HG03280 (cell line): ENCODE data around the gene TOLLIP.

ENCODE experiments used
- ATAC-seq: cut with Tn5 transposase; IDR thresholded peaks from one replicate; pipeline ENCODE4 v1.9.1; 2021; ENCODE audit warnings: mild to moderate bottlenecking, moderate library complexity; ENCODE audit not compliant: unreplicated experiment

The TOLLIP gene

DNA sequence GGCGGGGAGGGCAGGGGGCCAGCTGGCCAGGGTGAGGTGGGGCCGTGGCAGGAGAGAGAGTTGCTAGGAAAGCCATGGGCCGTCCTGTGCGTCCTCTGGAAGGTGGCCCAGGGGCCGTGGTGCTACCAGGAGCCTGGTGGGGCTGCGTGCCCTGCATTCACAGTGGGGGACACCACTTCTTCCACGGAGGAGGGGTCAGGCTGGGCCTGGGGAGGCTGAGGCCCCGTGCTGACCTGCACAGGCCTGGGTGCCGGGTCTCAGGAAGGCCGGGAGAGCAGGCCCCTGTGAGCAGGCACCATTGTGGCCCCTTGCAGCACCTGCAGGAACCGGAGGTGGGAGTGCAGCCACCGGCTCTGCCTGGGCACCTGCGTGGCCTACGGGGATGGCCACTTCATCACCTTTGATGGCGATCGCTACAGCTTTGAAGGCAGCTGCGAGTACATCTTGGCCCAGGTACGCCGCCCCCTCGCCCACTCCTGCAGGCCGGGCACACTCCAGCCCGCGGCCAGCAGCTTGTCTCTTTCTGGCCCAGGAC is 74.6 kb downstream of the TOLLIP start:
- ATAC-seq = no peak

DNA sequence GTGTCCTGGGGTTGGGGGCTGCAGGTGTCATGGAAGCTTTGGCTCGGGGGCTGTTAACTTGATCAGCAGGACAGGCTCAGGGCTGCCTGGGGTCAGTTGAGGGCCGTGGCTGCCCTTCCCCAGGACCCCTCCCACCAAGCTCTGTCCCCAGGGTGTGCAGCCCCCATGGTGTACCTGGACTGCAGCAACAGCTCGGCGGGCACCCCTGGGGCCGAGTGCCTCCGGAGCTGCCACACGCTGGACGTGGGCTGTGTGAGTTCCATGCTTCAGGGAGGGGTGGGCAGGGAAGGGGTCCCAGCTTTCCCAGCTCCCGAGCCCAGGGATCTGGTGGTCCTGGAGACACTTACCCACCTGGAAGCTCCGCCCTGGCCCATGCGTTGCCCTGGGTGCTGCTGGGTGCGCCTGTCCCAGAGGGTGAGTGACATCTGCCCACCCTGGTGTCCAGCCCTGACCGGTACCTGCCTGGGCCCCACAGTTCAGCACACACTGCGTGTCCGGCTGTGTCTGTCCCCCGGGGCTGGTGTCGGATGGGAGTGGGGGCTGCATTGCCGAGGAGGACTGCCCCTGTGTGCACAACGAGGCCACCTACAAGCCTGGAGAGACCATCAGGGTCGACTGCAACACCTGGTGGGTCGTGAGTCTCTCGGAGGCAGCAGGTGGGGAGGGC is 75.2 kb downstream of the TOLLIP start:
- ATAC-seq = no peak

DNA sequence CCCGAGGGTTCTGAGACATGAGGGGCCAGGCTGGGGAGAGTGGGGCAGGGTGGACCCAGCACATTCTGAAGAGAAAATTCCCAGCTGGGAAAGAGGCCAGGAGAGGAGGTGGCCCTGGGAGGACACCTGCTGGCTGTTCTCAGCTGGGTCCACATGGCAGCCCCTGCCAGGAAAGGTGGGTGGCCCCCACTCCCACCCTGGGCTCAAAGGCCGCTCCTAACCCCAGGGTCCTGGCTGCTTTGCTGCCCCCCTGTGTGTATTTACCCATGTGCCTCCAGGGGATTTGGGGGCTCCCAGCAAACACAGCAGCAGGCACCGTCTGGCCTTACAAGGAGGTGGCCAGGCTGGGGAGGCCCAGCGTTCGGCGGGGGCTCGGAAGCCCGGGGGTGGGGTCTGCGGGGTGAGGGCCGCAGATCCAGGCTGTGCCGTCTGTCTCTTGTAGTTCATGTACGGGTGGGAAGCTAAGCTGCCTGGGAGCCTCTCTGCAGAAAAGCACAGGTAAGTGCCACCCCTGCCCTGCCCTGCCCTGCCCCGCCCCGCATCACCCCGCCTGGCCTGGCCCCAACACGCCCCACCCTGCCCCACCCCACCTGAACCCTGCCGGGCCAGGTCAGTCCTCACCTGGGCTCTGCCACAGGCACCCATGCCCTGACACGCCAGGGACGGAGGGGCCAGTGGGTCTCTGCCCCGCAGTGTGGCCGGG is 75.9 kb downstream of the TOLLIP start:
- ATAC-seq = no peak

DNA sequence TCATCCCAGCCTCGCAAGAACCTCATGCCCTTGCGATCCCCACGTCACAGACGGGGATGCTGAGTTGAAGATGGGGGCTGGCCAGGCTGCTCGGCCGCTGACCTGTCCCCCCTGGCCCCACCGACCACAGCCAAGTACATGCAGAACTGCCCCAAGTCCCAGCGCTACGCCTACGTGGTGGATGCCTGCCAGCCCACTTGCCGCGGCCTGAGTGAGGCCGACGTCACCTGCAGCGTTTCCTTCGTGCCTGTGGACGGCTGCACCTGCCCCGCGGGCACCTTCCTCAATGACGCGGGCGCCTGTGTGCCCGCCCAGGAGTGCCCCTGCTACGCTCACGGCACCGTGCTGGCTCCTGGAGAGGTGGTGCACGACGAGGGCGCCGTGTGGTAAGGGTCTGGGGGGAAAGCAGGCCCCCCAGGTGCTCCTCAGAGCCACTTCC is 76.5 kb downstream of the TOLLIP start:
- ATAC-seq = no peak

DNA sequence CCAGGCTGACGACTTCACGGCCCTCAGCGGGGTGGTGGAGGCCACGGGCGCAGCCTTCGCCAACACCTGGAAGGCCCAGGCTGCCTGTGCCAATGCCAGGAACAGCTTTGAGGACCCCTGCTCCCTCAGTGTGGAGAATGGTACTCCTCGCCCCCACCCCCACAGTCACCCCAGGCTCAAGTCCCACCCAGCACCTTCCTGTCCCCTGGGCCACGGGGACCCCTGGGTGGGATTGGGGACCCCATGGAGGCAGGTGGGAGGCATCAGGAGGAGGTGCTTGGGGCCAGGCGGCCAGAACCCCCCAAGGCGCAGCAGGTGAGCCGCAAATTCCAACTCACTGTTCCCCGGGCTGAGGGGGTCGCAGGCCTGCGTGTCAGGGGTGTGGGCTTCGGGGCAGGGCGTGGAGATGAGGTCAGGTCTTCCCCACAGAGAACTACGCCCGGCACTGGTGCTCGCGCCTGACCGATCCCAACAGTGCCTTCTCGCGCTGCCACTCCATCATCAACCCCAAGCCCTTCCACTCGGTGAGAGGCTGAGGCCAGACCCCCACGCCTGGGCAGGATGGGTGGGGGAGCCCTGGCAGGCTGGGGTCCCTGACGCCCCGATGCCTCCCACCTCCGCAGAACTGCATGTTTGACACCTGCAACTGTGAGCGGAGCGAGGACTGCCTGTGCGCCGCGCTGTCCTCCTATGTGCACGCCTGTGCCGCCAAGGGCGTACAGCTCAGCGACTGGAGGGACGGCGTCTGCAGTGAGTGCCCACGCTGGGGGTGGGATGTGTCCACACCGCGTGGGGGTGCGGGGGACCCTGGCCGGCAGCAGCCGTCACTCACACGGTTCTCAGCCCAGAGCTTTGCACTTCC is 77.2 kb downstream of the TOLLIP start:
- ATAC-seq = no peak

DNA sequence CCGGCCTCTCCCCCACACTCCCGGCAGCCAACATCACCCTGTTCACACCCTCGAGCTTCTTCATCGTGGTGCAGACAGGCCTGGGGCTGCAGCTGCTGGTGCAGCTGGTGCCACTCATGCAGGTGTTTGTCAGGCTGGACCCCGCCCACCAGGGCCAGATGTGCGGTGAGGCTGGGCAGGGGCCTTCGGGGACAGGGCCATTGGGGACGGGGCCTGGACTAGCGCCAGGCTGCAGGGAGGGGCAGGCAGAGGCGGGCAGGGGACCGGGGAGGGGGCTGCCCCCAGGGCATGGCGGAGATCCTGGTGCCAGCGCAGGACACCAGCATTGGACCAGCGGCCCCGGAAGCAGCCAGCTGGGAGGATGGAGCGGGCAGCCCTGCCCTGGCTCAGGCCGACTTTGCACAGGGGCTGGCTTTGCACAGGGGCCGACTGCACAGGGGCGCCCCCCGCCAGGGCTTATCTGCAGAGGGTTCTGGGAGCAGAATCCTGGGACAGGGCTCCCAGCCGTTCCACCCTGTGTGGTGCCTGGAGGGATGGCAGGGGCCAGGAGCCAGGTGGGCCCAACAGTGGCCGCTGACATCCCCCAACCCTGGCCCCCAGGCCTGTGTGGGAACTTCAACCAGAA is 77.9 kb downstream of the TOLLIP start:
- no peak for ATAC-seq

DNA sequence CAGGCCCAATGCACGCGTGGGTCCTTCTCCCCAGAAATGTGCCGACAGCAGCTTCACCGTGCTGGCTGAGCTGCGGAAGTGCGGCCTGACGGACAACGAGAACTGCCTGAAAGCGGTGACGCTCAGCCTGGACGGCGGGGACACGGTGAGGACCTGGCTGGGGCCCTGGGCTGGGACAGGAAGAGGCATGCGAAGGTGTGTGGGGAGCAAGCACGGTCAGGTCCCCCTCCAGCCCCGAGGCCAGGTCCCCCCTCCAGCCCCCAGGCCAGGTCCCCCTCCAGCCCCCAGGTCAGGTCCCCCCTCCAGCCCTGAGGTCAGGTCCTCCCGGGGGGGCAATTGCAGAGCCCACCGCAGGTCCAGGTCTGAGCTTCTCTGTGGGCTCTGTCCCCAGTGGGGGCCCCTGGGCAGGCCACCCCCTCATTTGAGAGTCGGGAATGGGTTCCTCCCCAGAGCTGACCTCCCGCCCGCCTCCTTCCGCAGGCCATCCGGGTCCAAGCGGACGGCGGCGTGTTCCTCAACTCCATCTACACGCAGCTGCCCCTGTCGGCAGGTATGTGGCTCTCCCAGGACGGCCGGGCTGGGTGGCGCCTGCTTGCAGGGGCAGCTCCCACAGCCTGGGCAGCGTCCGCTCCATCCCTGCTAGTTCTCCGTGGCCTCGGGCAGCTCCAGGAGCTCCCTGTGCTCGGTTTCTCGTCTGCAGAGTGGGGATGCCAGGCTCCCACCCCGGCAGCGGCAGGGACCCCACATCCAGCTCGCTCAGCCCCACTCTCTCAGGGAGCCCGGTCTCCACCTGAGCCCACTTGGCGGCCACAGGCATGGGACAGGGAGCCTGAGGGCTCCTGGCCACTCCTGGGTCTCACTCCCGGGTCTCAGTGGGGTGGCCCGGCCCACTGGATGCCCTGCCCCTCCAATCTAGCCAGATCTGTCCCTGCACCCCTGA is 78.7 kb downstream of the TOLLIP start:
- no peak for ATAC-seq

DNA sequence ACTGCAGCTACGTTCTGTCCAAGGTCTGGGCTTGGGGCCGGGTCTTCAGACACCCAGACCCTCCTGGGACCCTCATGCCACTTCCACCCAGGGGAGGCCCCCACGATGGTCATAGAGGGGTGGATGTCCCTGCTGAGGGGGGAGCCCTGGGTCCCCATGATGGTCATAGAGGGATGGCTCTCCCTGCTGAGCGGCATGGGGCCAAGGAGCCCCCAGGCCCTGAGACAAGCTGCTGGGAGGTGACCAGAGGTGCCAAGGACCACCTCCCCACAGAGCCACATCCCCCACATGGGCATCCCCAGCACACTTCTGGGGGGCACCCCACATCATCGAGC is 79.3 kb downstream of the TOLLIP start:
- no peak for ATAC-seq

DNA sequence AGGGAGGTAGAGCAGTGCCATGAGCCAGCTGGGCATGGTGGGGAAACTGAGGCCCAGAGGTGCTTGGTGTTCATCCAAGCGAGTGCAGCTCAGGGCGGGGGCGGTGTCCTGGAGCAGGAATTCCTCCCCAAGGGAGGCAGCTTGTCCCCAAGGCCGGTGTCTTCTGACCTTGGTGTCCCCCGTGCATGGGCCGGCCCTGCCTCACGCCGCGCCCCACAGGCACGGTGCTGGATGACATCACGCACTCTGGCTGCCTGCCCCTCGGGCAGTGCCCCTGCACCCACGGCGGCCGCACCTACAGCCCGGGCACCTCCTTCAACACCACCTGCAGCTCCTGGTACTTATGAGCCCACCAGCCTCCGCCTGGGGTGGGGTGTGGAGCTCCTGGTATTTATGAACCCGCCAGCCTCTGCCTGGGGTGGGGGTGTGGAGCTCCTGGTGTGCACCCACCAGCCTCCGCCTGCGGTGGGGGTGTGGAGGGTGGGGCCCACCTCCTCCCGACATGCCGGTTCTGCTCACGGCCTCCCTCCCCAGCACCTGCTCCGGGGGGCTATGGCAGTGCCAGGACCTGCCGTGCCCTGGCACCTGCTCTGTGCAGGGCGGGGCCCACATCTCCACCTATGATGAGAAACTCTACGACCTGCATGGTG is 79.8 kb downstream of the TOLLIP start:
- ATAC-seq = no peak

DNA sequence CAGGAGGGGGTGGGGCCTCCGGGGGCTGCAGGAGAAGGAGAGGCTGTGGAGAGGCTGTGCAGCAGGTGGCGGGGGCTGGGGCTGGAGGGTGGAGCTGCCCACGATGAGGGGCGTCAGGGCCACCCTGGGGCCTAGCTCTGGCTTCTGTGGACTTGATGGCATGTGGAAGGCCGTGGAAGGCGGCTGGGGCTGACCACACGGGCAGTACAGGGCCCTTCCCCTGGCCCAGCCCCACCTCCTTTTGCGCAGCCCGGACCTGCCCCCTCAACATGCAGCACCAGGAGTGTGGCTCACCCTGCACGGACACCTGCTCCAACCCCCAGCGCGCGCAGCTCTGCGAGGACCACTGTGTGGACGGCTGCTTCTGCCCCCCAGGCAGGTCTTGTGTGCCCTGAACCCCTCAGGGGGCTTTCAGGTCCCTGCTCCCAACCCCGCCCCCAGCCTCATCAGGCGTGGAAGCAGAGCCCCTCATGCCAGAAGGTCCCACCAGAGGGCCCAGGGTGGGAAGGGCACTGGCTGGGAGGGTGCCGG is 80.4 kb downstream of the TOLLIP start:
- ATAC-seq = no peak

DNA sequence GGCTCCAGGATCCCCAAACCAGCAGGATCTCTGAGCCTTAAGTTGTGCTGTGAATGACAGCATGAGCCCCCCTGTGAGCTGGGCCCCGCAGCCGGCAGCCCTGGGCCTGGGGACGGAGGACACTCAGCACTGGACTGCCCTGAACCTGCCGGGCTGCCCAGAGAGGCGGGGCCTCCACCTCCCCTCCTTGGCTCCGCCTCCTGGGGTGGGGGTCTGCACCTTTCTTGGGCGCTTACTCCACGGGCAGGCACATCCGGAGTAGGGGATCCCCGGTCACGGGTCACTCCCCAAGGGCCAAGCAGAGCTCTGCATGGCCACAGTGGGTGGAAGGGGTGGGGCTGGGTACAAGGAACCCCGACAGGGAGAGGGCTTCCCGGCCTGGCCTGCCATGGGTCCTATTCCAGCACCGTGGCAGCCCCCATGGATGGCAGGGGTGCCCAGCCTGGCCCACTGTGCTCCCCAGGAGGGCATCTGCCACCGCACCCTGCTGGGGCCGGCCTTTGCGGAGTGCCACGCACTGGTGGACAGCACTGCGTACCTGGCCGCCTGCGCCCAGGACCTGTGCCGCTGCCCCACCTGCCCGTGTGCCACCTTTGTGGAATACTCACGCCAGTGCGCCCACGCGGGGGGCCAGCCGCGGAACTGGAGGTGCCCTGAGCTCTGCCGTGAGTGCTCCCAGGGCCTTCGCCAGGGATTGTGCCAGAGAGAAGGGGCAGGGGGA is 81.2 kb downstream of the TOLLIP start:
- no peak for ATAC-seq

DNA sequence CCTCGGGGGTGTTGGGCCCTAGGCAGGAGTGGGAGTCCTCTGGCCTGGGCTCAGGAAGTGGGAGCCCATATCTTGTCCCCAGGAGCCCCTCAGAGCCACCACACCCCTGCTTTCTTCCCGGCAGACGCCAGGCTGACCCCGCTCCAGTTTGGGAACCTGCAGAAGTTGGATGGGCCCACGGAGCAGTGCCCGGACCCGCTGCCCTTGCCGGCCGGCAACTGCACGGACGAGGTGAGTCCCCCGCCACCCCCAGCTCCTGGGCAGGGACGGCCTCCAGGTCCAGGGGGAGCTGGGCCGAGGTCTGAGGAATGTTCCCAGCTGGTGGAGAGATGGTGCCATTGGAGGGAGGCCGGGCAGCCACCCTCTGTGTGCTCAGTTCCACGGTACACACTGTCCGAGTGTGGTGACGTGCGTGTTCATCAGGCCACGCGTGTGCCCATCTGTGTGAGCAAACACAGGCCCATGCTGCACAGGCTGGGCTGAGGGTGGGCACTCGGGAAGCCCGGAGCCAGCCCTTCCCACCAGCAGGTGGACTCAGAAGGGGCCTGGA is 81.8 kb downstream of the TOLLIP start:
- ATAC-seq = no peak

DNA sequence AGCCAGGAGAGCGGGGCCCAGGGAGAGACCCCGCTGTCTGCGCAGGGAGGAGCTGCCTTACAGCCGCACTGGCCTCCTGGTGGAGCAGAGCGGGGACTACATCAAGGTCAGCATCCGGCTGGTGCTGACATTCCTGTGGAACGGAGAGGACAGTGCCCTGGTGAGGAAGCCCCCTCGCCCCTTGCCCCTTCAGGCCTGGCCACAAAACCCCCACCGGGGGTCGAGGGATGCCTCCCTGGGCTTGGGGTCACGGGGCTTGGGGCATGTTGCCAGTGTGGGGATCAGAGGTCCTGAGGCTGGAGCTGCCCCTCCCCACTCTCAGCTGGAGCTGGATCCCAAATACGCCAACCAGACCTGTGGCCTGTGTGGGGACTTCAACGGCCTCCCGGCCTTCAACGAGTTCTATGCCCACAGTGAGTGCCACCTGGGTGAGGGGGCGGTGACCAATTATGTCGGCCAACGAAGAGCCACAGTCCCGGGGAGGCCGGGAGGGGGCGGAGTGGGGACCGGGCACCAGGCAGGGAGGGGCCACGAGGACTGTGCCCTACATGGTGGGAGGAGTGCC is 82.4 kb downstream of the TOLLIP start:
- no peak for ATAC-seq

DNA sequence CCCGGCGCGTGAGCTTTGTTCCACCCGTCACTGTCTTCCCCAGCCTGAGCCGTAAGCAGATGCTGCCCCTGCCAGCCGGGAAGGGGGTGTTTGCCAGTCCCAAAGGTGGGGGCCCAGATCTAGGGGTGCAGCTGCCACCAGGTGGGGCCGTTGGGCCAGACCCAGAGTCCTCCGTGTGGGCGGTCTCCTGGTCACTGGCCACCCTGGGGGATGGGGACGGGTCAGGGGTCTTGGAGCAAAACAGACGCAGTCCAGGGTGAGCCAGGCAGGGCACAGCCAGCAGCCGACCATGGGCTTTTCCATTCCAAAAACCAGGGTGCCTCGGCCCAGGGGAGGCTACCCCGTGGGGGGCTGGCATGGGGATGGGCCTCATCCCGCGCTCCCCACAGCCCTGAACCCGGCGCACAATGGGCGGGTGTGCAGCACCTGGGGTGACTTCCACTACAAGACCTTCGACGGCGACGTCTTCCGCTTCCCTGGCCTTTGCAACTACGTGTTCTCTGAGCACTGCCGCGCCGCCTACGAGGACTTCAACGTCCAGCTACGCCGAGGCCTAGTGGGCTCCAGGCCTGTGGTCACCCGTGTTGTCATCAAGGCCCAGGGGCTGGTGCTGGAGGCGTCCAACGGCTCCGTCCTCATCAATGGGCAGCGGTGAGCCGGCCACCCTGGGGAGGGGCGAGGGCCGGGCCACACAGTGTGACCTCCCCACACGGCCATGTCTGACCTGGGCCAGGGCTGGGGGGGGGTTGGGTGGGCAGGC is 83.0 kb downstream of the TOLLIP start:
- ATAC-seq = no peak

DNA sequence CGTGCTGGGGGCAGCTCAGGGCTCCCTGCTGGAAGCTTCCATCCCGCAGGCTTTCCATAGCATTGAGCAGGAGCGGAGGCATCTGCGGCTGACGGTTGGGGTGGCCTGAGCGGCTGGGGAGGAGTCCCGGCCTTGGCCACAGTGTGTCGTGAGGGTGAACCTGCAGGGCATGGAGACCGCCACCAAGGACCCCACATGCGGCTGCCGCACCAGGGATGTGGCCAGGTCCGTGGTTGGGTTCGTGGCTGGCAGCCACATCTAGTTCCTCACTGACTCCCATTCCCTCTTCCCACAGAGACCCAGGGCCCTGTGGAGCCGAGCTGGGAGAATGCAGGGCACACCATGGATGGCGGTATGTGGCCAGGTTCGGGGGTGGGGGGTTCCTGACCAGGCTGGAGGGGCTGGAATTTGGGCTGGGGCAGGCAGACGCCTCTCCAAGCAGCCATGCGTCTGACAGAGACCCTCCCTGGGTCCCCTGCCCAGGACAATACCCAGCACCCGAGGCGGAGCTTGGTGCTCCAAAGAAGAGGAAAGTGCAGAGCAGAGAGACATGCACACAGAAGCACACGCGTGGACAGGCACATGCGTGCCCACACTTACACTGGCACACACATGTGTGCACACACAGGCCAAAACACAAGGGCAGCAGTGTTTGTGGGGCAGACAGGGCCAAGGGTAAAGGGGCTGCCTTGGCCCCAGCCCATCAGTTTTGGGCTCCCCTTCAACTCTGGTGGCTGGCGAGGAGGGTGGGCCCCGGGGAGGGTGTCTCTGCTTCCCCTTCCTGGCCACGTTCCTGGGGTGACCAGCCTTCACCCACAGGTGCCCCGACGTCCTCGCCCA is 83.8 kb downstream of the TOLLIP start:
- no peak for ATAC-seq
